ENCODE results near the gene NUDT1. TPM values are rescaled to one million over a fixed set of nuclear protein-coding genes. Genes with fewer than 3 reads are reported as not detected.

NUDT1 gene
- total RNA-seq, 1 experiment from 2014 or later, result 84.7 TPM

DNA sequence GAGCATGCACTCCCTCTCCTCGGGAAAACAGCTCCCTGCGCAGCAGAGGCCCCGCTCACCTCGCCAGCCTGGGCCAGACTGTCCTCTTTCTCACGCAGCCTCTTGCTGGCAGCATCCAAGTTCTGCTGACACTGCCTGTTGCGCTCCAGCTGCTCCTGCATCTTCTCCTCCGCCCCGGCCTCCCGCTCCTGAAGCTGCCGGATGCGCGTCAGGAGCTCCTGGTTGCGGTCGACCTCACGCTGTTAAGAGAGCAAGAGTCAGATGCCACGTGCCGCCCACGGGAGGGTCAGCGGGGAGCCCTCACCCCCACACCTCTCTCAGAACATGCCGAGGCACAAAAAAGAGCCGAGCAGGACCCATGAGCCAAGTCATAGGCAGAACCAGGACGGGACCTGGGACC, 19.5 kb upstream of the NUDT1 start:
- Histone ChIP-seq H3K4me2 (ENCODE audit: insufficient read depth, insufficient read length, low read length) (no peak overlapping the region), H3K9me3 (ENCODE audit: control insufficient read depth, low read depth, low read length) (no peaks in the 10 kb centered on the region), H2AFZ (ENCODE audit: low read length) (no peak overlapping the region), H3T11ph (ENCODE audit: low read length) (no peak overlapping the region), H3K18ac (ENCODE audit: insufficient read length, low read depth, low read length) (no peak overlapping the region), H2BK120ac (ENCODE audit: low read depth, low read length, poor library complexity, severe bottlenecking) (no peak overlapping the region), H2BK15ac (ENCODE audit: low read depth, low read length) (no peak overlapping the region), H4K91ac (ENCODE audit: insufficient read length, low read depth, low read length) (no peak overlapping the region), H3K4me1 (ENCODE audit: insufficient read depth, low read length) (no peaks in the 10 kb centered on the region), H3K23me2 (ENCODE audit: insufficient read length, low read depth, low read length, poor library complexity, severe bottlenecking) (no peaks in the 10 kb centered on the region), H4K8ac (replicated peaks; ENCODE audit: insufficient read length, low read depth, low read length) (no peak overlapping the region), H2BK12ac (ENCODE audit: insufficient read length, low read depth, low read length) (no peak overlapping the region), H3K79me2 (ENCODE audit: insufficient read depth, low read length) (no peaks in the 10 kb centered on the region), H3K4ac (ENCODE audit: low read depth, low read length) (no peak overlapping the region), H3K27me3 (ENCODE audit: insufficient read depth, low read length) (no peaks in the 10 kb centered on the region), H2BK5ac (ENCODE audit: insufficient read length, low read length) (no peak overlapping the region), H2AK5ac (ENCODE audit: insufficient read length, low read length) (no peak overlapping the region), H3K56ac (ENCODE audit: insufficient read length, low read depth, low read length) (no peak overlapping the region), H4K20me1 (ENCODE audit: control insufficient read depth, insufficient read depth, insufficient read length) (no peaks in the 10 kb centered on the region), H3K27ac (ENCODE audit: insufficient read length, low read depth, low read length) (no peak overlapping the region), H2BK20ac (ENCODE audit: low read depth, low read length, poor library complexity, severe bottlenecking) (no peak overlapping the region), H3K9ac (ENCODE audit: extremely low read depth, insufficient read length, low read length) (no peak overlapping the region), H3K14ac (ENCODE audit: insufficient read depth, low read length) (no peak overlapping the region), H3K23ac (ENCODE audit: insufficient read length, low read depth, low read length) (no peak overlapping the region), H4K5ac (ENCODE audit: insufficient read length, low read depth, low read length) (no peak overlapping the region), H3K79me1 (ENCODE audit: insufficient read depth, low read depth, low read length, poor library complexity, severe bottlenecking) (peaks cover 5% of the 10 kb centered on the region)
- H3K4me1 Mint-ChIP-seq, result no peaks in the 10 kb centered on the region
- DNase-seq, result no peak
- H3K9me3 Mint-ChIP-seq, result no peaks in the 10 kb centered on the region
- H3K27ac Mint-ChIP-seq, result peak overlapping the region; percentile 39 to 62 (median 60); a peak in 4 of 7 replicates
- no CpG with 5 or more reads among the region's 22 CpGs for WGBS (ENCODE audit: extremely low coverage, insufficient read length, low lambda C conversion rate)
- peaks cover 2% of the 10 kb centered on the region for H3K27me3 Mint-ChIP-seq (ENCODE audit: low read depth)
- TF ChIP-seq, protein P1, sequence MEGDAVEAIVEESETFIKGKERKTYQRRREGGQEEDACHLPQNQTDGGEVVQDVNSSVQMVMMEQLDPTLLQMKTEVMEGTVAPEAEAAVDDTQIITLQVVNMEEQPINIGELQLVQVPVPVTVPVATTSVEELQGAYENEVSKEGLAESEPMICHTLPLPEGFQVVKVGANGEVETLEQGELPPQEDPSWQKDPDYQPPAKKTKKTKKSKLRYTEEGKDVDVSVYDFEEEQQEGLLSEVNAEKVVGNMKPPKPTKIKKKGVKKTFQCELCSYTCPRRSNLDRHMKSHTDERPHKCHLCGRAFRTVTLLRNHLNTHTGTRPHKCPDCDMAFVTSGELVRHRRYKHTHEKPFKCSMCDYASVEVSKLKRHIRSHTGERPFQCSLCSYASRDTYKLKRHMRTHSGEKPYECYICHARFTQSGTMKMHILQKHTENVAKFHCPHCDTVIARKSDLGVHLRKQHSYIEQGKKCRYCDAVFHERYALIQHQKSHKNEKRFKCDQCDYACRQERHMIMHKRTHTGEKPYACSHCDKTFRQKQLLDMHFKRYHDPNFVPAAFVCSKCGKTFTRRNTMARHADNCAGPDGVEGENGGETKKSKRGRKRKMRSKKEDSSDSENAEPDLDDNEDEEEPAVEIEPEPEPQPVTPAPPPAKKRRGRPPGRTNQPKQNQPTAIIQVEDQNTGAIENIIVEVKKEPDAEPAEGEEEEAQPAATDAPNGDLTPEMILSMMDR (conservative IDR thresholded peaks at IDR 0.05), result no peak
- peaks cover 29 to 81% (median 75%) of the 10 kb centered on the region in 3 experiments; a peak in 6 of 7 replicates for H3K36me3 Mint-ChIP-seq (ENCODE audit: insufficient read depth in 1 of 3, low read depth in 3 of 3)
- H3K4me3 Mint-ChIP-seq, result no peak overlapping the region
